ENCODE data around the gene CAPZA2. TPM values are rescaled to one million over a fixed set of nuclear protein-coding genes. Genes with fewer than 3 reads are reported as not detected.

CAPZA2 gene
- polyA plus RNA-seq, 3 donors: 67.0 to 807 (median 672) TPM

- Histone ChIP-seq H3K4me2 (replicated peaks; ENCODE audit: extremely low read depth, low read length, poor library complexity, severe bottlenecking) (no peak overlapping the region), H2AFZ (ENCODE audit: insufficient read depth, low read depth, low read length, poor library complexity, severe bottlenecking) (no peak overlapping the region), H3K4me1 (ENCODE audit: control insufficient read depth in 1 of 2, insufficient read depth in 2 of 2, low read length in 2 of 2) (no peaks in the 10 kb centered on the region), H3K27ac (ENCODE audit: low read depth in 1 of 2, low read length in 2 of 2) (peak overlapping the region in 1 of 2 donors; percentile 17), H4K20me1 (ENCODE audit: insufficient read depth, low read length) (peaks cover 87% of the 10 kb centered on the region), H3K9ac (ENCODE audit: insufficient read depth, low read length, poor library complexity, severe bottlenecking) (no peak overlapping the region), H3K27me3 (ENCODE audit: control insufficient read depth in 2 of 2, insufficient read depth in 2 of 2, low read length in 2 of 2) (no peaks in the 10 kb centered on the region), H3K4me3 (replicated peaks in 1 of 3; ENCODE audit: low read depth in 2 of 3, low read length in 3 of 3) (no peak overlapping the region), H3K9me3 (replicated peaks in 1 of 2; ENCODE audit: control insufficient read depth in 1 of 2, insufficient read depth in 1 of 2, low read length in 2 of 2) (no peaks in the 10 kb centered on the region), H3K36me3 (replicated peaks in 1 of 2; ENCODE audit: control insufficient read depth in 1 of 2, insufficient read depth in 2 of 2, low read length in 2 of 2) (peaks cover 88 to 97% of the 10 kb centered on the region in 2 donors), H3K79me2 (ENCODE audit: insufficient read depth, low read length) (peaks cover 4% of the 10 kb centered on the region)
- no CpG with 5 or more reads among the region's 1 CpG for WGBS (ENCODE audit: insufficient coverage)
- peaks cover 71 to 93% of the 10 kb centered on the region in 2 donors for H3K36me3 Mint-ChIP-seq
- H3K4me3 Mint-ChIP-seq: no peak overlapping the region
- peak overlapping the region in 1 of 7 donors; percentile 3 for H3K27ac Mint-ChIP-seq
- intact Hi-C loops (cut with micrococcal nuclease): no loop called here
- no peaks in the 10 kb centered on the region for H3K4me1 Mint-ChIP-seq
- peaks cover 0 to 1% (median 0%) of the 10 kb centered on the region in 3 donors for H3K27me3 Mint-ChIP-seq (ENCODE audit: low read depth in 3 of 3)
- no peaks in the 10 kb centered on the region for H3K9me3 Mint-ChIP-seq
- TF ChIP-seq, protein P1, sequence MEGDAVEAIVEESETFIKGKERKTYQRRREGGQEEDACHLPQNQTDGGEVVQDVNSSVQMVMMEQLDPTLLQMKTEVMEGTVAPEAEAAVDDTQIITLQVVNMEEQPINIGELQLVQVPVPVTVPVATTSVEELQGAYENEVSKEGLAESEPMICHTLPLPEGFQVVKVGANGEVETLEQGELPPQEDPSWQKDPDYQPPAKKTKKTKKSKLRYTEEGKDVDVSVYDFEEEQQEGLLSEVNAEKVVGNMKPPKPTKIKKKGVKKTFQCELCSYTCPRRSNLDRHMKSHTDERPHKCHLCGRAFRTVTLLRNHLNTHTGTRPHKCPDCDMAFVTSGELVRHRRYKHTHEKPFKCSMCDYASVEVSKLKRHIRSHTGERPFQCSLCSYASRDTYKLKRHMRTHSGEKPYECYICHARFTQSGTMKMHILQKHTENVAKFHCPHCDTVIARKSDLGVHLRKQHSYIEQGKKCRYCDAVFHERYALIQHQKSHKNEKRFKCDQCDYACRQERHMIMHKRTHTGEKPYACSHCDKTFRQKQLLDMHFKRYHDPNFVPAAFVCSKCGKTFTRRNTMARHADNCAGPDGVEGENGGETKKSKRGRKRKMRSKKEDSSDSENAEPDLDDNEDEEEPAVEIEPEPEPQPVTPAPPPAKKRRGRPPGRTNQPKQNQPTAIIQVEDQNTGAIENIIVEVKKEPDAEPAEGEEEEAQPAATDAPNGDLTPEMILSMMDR (IDR thresholded peaks at IDR 0.05): no peak
- no peak for DNase-seq
These were observed 50.0 kb downstream of the CAPZA2 start for GRCh38 chr7:116912269-116912909.

GRCh38 chr7:116918704-116919103 lies 56.3 kb downstream of the CAPZA2 start:
- no peak overlapping the region for H3K4me3 ChIP-seq (replicated peaks in 1 of 3; ENCODE audit: low read depth in 2 of 3, low read length in 3 of 3)
- WGBS (ENCODE audit: insufficient coverage): no CpG with 5 or more reads among the region's 3 CpGs
- H4K20me1 ChIP-seq (ENCODE audit: insufficient read depth, low read length): peaks cover 67% of the 10 kb centered on the region
- H3K4me2 ChIP-seq (replicated peaks; ENCODE audit: extremely low read depth, low read length, poor library complexity, severe bottlenecking): no peak overlapping the region
- Mint-ChIP-seq H3K27ac (no peak overlapping the region), H3K36me3 (peaks cover 50 to 66% of the 10 kb centered on the region in 2 donors), H3K9me3 (no peaks in the 10 kb centered on the region), H3K4me3 (no peak overlapping the region), H3K4me1 (no peaks in the 10 kb centered on the region), H3K27me3 (ENCODE audit: low read depth in 3 of 3) (peaks cover 0 to 2% (median 1%) of the 10 kb centered on the region in 3 donors)
- DNase-seq: no peak
- no peaks in the 10 kb centered on the region for H3K9me3 ChIP-seq (replicated peaks in 1 of 2; ENCODE audit: control insufficient read depth in 1 of 2, insufficient read depth in 1 of 2, low read length in 2 of 2)
- H3K79me2 ChIP-seq (ENCODE audit: insufficient read depth, low read length): no peaks in the 10 kb centered on the region
- H3K9ac ChIP-seq (ENCODE audit: insufficient read depth, low read length, poor library complexity, severe bottlenecking): no peak overlapping the region
- no peaks in the 10 kb centered on the region for H3K4me1 ChIP-seq (ENCODE audit: control insufficient read depth in 1 of 2, insufficient read depth in 2 of 2, low read length in 2 of 2)
- no peak overlapping the region for H2AFZ ChIP-seq (ENCODE audit: insufficient read depth, low read depth, low read length, poor library complexity, severe bottlenecking)
- TF ChIP-seq, protein P1 (IDR thresholded peaks at IDR 0.05): no peak
- no peak overlapping the region for H3K27ac ChIP-seq (ENCODE audit: low read depth in 1 of 2, low read length in 2 of 2)
- no peaks in the 10 kb centered on the region for H3K27me3 ChIP-seq (ENCODE audit: control insufficient read depth in 2 of 2, insufficient read depth in 2 of 2, low read length in 2 of 2)
- intact Hi-C loops (cut with micrococcal nuclease): no loop called here
- peaks cover 54 to 62% of the 10 kb centered on the region in 2 donors for H3K36me3 ChIP-seq (replicated peaks in 1 of 2; ENCODE audit: control insufficient read depth in 1 of 2, insufficient read depth in 2 of 2, low read length in 2 of 2)
